ENCODE results near the gene GPR37L1. TPM values are rescaled to one million over a fixed set of nuclear protein-coding genes. Genes with fewer than 3 reads are reported as not detected.

GPR37L1 gene
- total and polyA plus RNA-seq, 10 of the 15 experiments (the other 5 are each of a cell fraction or from before 2014, with no cell fraction given), result under 0.01 to 0.08 (median 0.02) TPM; not detected in 5

- TF ChIP-seq, protein P1, sequence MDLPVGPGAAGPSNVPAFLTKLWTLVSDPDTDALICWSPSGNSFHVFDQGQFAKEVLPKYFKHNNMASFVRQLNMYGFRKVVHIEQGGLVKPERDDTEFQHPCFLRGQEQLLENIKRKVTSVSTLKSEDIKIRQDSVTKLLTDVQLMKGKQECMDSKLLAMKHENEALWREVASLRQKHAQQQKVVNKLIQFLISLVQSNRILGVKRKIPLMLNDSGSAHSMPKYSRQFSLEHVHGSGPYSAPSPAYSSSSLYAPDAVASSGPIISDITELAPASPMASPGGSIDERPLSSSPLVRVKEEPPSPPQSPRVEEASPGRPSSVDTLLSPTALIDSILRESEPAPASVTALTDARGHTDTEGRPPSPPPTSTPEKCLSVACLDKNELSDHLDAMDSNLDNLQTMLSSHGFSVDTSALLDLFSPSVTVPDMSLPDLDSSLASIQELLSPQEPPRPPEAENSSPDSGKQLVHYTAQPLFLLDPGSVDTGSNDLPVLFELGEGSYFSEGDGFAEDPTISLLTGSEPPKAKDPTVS (IDR thresholded peaks at IDR 0.05; ENCODE audit: low read depth, low read length), result no peak
- TF ChIP-seq IKZF1 (conservative IDR thresholded peaks at IDR 0.05), result peak; percentile 86
- no peak for TF ChIP-seq BCL3 (IDR thresholded peaks at IDR 0.05; ENCODE audit: borderline replicate concordance, insufficient read depth, low read depth, low read length, poor library complexity, severe bottlenecking)
- no peak for TF ChIP-seq CEBPB (IDR thresholded peaks at IDR 0.05; ENCODE audit: borderline replicate concordance in 1 of 2, low read depth in 2 of 2, low read length in 2 of 2)
- no peak for TF ChIP-seq JUNB (IDR thresholded peaks at IDR 0.05)
- no peak for TF ChIP-seq EZH2 (IDR thresholded peaks at IDR 0.05; ENCODE audit: borderline replicate concordance, control insufficient read depth, low read depth, low read length)
- TF ChIP-seq HDGF (IDR thresholded peaks at IDR 0.05), result peak; percentile 29; the same call in 1 of the 2 replicates
- TF ChIP-seq SMAD5 (IDR thresholded peaks at IDR 0.05; ENCODE audit: low read depth), result no peak
- no peak for TF ChIP-seq KLF5 (IDR thresholded peaks at IDR 0.05; ENCODE audit: partially characterized antibody)
- TF ChIP-seq RUNX3 (IDR thresholded peaks at IDR 0.05; ENCODE audit: low read length), result no peak
- TF ChIP-seq, protein P2, sequence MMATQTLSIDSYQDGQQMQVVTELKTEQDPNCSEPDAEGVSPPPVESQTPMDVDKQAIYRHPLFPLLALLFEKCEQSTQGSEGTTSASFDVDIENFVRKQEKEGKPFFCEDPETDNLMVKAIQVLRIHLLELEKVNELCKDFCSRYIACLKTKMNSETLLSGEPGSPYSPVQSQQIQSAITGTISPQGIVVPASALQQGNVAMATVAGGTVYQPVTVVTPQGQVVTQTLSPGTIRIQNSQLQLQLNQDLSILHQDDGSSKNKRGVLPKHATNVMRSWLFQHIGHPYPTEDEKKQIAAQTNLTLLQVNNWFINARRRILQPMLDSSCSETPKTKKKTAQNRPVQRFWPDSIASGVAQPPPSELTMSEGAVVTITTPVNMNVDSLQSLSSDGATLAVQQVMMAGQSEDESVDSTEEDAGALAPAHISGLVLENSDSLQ (IDR thresholded peaks at IDR 0.05), result peak; percentile 36; the same call in 1 of the 2 replicates
- TF ChIP-seq SUZ12 (IDR thresholded peaks at IDR 0.05; ENCODE audit: unreplicated experiment), result no peak
- TF ChIP-seq, protein P3, sequence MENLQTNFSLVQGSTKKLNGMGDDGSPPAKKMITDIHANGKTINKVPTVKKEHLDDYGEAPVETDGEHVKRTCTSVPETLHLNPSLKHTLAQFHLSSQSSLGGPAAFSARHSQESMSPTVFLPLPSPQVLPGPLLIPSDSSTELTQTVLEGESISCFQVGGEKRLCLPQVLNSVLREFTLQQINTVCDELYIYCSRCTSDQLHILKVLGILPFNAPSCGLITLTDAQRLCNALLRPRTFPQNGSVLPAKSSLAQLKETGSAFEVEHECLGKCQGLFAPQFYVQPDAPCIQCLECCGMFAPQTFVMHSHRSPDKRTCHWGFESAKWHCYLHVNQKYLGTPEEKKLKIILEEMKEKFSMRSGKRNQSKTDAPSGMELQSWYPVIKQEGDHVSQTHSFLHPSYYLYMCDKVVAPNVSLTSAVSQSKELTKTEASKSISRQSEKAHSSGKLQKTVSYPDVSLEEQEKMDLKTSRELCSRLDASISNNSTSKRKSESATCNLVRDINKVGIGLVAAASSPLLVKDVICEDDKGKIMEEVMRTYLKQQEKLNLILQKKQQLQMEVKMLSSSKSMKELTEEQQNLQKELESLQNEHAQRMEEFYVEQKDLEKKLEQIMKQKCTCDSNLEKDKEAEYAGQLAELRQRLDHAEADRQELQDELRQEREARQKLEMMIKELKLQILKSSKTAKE (IDR thresholded peaks at IDR 0.05; ENCODE audit: low read depth, poor library complexity, severe bottlenecking), result peak; percentile 86
- TF ChIP-seq SREBF2 (IDR thresholded peaks at IDR 0.05; ENCODE audit: low read length), result no peak
- TF ChIP-seq ESRRA (IDR thresholded peaks at IDR 0.05; ENCODE audit: low read length), result peak; percentile 93; the same call in 1 of the 2 replicates
- no peak; the same call in 1 of the 2 replicates for TF ChIP-seq NBN (IDR thresholded peaks at IDR 0.05)
- TF ChIP-seq, protein P4, sequence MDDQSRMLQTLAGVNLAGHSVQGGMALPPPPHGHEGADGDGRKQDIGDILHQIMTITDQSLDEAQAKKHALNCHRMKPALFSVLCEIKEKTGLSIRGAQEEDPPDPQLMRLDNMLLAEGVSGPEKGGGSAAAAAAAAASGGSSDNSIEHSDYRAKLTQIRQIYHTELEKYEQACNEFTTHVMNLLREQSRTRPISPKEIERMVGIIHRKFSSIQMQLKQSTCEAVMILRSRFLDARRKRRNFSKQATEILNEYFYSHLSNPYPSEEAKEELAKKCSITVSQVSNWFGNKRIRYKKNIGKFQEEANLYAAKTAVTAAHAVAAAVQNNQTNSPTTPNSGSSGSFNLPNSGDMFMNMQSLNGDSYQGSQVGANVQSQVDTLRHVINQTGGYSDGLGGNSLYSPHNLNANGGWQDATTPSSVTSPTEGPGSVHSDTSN (IDR thresholded peaks at IDR 0.05; ENCODE audit: insufficient replicate concordance, low read depth, low read length), result peak; percentile 7
- TF ChIP-seq RBBP5 (conservative IDR thresholded peaks at IDR 0.05), result no peak
- peak; percentile 13; the same call in 1 of the 2 replicates for TF ChIP-seq ATF7 (IDR thresholded peaks at IDR 0.05; ENCODE audit: low read depth)
- no peak for TF ChIP-seq E4F1 (IDR thresholded peaks at IDR 0.05; ENCODE audit: borderline replicate concordance, partially characterized antibody)
Measured at GRCh38 chr1:202158810-202159533, 36.3 kb downstream of the GPR37L1 start (continued).
